ENCODE data around the gene ADAMTS6.
"Not testable (repeated sequence)": the region's sequence is repeated elsewhere in the genome, so short reads cannot be mapped to it uniquely, and the experiment has no call there.

The ADAMTS6 gene

GRCh38 chr5:65364907-65365306 is 116.8 kb downstream of the ADAMTS6 start:
- no peak for DNase-seq

GRCh38 chr5:65363499-65363898 is 118.2 kb downstream of the ADAMTS6 start:
- no peak for DNase-seq

GRCh38 chr5:65359981-65360380 is 121.7 kb downstream of the ADAMTS6 start:
- no peak for DNase-seq

GRCh38 chr5:65359569-65359968 is 122.2 kb downstream of the ADAMTS6 start:
- DNase-seq, result no peak

GRCh38 chr5:65356274-65356673 is 125.4 kb downstream of the ADAMTS6 start:
- no peak for DNase-seq

GRCh38 chr5:65355301-65355700 is 126.4 kb downstream of the ADAMTS6 start:
- DNase-seq, result no peak

- no peak for DNase-seq
Observed at GRCh38 chr5:65341835-65342234, 139.9 kb downstream of the ADAMTS6 start.

GRCh38 chr5:65338606-65339151 is 143.0 kb downstream of the ADAMTS6 start:
- DNase-seq, result no peak

GRCh38 chr5:65334077-65334476 is 147.6 kb downstream of the ADAMTS6 start:
- DNase-seq, result no peak

GRCh38 chr5:65332591-65332990 is 149.1 kb downstream of the ADAMTS6 start:
- DNase-seq, result no peak

GRCh38 chr5:65329266-65329665 is 152.5 kb downstream of the ADAMTS6 start:
- no peak for DNase-seq

GRCh38 chr5:65327582-65327981 is 154.1 kb downstream of the ADAMTS6 start:
- no peak for DNase-seq

- DNase-seq, result no peak
Observed at GRCh38 chr5:65326922-65327321, 154.8 kb downstream of the ADAMTS6 start.

GRCh38 chr5:65324226-65324625 is 157.5 kb downstream of the ADAMTS6 start:
- DNase-seq, result no peak

- not testable (repeated sequence) for DNase-seq
Observed at GRCh38 chr5:65320704-65321103, 161.0 kb downstream of the ADAMTS6 start.

GRCh38 chr5:65320250-65320649 is 161.5 kb downstream of the ADAMTS6 start:
- DNase-seq, result no peak

- no peak for DNase-seq
Observed at GRCh38 chr5:65307931-65308330, 173.8 kb downstream of the ADAMTS6 start.

- DNase-seq, result no peak
Observed at GRCh38 chr5:65307088-65307487, 174.6 kb downstream of the ADAMTS6 start.

GRCh38 chr5:65305913-65306312 is 175.8 kb downstream of the ADAMTS6 start:
- DNase-seq, result no peak

- DNase-seq, result no peak
Observed at GRCh38 chr5:65299861-65300260, 181.9 kb downstream of the ADAMTS6 start.

- DNase-seq, result no peak
Observed at GRCh38 chr5:65296067-65296466, 185.7 kb downstream of the ADAMTS6 start.

GRCh38 chr5:65292196-65292595 is 189.5 kb downstream of the ADAMTS6 start:
- DNase-seq, result no peak

- no peak for DNase-seq
Observed at GRCh38 chr5:65290677-65291076, 191.0 kb downstream of the ADAMTS6 start.

GRCh38 chr5:65288657-65289056 is 193.1 kb downstream of the ADAMTS6 start:
- no peak for DNase-seq

GRCh38 chr5:65279603-65280002 is 202.1 kb downstream of the ADAMTS6 start:
- DNase-seq, result no peak
